Aorta (tissue), 5 donors: ENCODE data around the gene THSD7A. TPM values are rescaled to one million over a fixed set of nuclear protein-coding genes. Genes with fewer than 3 reads are reported as not detected.

Experiments
- ATAC-seq: fragments of 200-7000 bp; cut with Tn5 transposase; one replicate; pipeline ENCODE4 v1.9.1; 2022; ENCODE audit warnings: moderate library complexity; ENCODE audit not compliant: low FRiP score
- DNase-seq, 2 donors: peaks; one replicate each; pipeline ENCODE4 v3.0.0-alpha.2; 2020
- H3K27ac ChIP-seq, 2 donors: one replicate each; pipeline ENCODE4 v1.5.1; 2013; ENCODE audit warnings: low read length in 2 of 2, mild to moderate bottlenecking in 2 of 2, moderate library complexity in 2 of 2, control low read depth in 1 of 2, inconsistent platforms in 1 of 2, low read depth in 1 of 2
- H3K27me3 ChIP-seq, 2 donors: one replicate each; pipeline ENCODE4 v1.6.1; 2013; ENCODE audit warnings: control low read depth in 1 of 2, low read length in 1 of 2, mild to moderate bottlenecking in 1 of 2, moderate library complexity in 1 of 2; ENCODE audit not compliant: insufficient read depth in 2 of 2, control insufficient read depth in 1 of 2
- H3K36me3 ChIP-seq, 2 donors: one replicate each; pipeline ENCODE4 v1.6.1; 2013; ENCODE audit warnings: control low read depth in 1 of 2, low read length in 1 of 2, mild to moderate bottlenecking in 1 of 2; ENCODE audit not compliant: insufficient read depth in 2 of 2, control insufficient read depth in 1 of 2
- H3K4me1 ChIP-seq, 2 donors: one replicate each; pipeline ENCODE4 v1.6.1; 2013; ENCODE audit warnings: low read length in 2 of 2, control low read depth in 1 of 2, mild to moderate bottlenecking in 1 of 2, moderate library complexity in 1 of 2; ENCODE audit not compliant: insufficient read depth in 2 of 2, control insufficient read depth in 1 of 2
- H3K4me3 ChIP-seq, 2 donors: one replicate each; pipeline ENCODE4 v1.5.1; 2013; ENCODE audit warnings: low read length in 2 of 2, control low read depth in 1 of 2, mild to moderate bottlenecking in 1 of 2
- H3K9me3 ChIP-seq: one replicate; pipeline ENCODE4 v1.6.1; 2013; ENCODE audit warnings: mild to moderate bottlenecking, low read length; ENCODE audit not compliant: control insufficient read depth
- WGBS, 2 donors: extraction: QIAGEN DNeasy Blood & Tissue Kit; methylation state at CpG; one replicate each; pipeline ENCODE4 v1.1.7; 2013; 5-methylcytosine and 5-hydroxymethylcytosine counted together
- intact Hi-C, 2 donors: fragments of 100-400 bp; cut with DNase I; formaldehyde crosslinking; loops; one replicate each; pipeline versions ENCODE4 v1.14.2 to v1.15.0; 2022
- polyA plus RNA-seq, 2 donors: library from polyadenylated mRNA; stranded (reverse); fragments of 200-250 nt; gene quantifications; one replicate each; pipeline ENCODE4 v1.2.3, GENCODE V29; 2013
- total RNA-seq, 2 donors: library from RNA; stranded (reverse); fragmentation: NEBNext Ultra II Directional; extraction: Animal tissue kit (Norgen Biotek cat#: 25700); gene quantifications; one replicate each; pipeline ENCODE4 v1.2.1, GENCODE V29; 2021
- donor health status: healthy with polysubstance abuse.
- donor health status: Bipolar disorder and iron deficiency.
- donor health status: DM: no; HTN: no; CAD: no.
- donor health status: DM: no; HTN: no; CAD: no.
- donor health status: DM: yes; HTN: yes; CAD: no.

THSD7A gene
- total and polyA plus RNA-seq, 4 donors: 0.03 to 20.0 (median 12.1) TPM; not detected in 1

- intact Hi-C loops: no loop called here
- Histone ChIP-seq H3K27me3 (no peaks in the 10 kb centered on the region), H3K9me3 (no peaks in the 10 kb centered on the region), H3K4me1 (no peaks in the 10 kb centered on the region), H3K27ac (no peak overlapping the region), H3K4me3 (no peak overlapping the region), H3K36me3 (no peaks in the 10 kb centered on the region)
- ATAC-seq (no peak), DNase-seq (no peak)
- WGBS, 2 donors: 15 to 20% methylated on average over 2 of the region's 2 CpGs
Measured at GRCh38 chr7:11847336-11847735, 15.3 kb upstream of the THSD7A start.

- no peak for DNase-seq
- Histone ChIP-seq H3K27ac (no peak overlapping the region), H3K4me1 (no peaks in the 10 kb centered on the region), H3K9me3 (peaks cover 1% of the 10 kb centered on the region), H3K4me3 (no peak overlapping the region), H3K27me3 (no peaks in the 10 kb centered on the region), H3K36me3 (no peaks in the 10 kb centered on the region)
- no peak for ATAC-seq
- WGBS, 2 donors: 17 to 25% methylated on average over 5 of the region's 5 CpGs
- intact Hi-C loops: no loop called here
Measured at GRCh38 chr7:11846361-11846955, 14.5 kb upstream of the THSD7A start.

- Histone ChIP-seq H3K27ac (no peak overlapping the region), H3K27me3 (no peaks in the 10 kb centered on the region), H3K9me3 (peaks cover 1% of the 10 kb centered on the region), H3K36me3 (no peaks in the 10 kb centered on the region), H3K4me3 (no peak overlapping the region), H3K4me1 (no peaks in the 10 kb centered on the region)
- ATAC-seq: no peak
- 23 to 36% methylated on average over 1 of the region's 1 CpG for whole genome bisulfite sequencing, 2 donors
- intact Hi-C loops: no loop called here
- DNase-seq: no peak
Measured at GRCh38 chr7:11843113-11843765, 11.2 kb upstream of the THSD7A start.

GRCh38 chr7:11841657-11842056, 9.7 kb upstream of the THSD7A start:
- H3K27me3 ChIP-seq: no peaks in the 10 kb centered on the region
- ATAC-seq: no peak
- intact Hi-C loops: no loop called here
- peaks cover 1% of the 10 kb centered on the region for H3K9me3 ChIP-seq
- DNase-seq: peak; percentile 26 to 40
- H3K27ac ChIP-seq: no peak overlapping the region
- no peaks in the 10 kb centered on the region for H3K36me3 ChIP-seq
- H3K4me3 ChIP-seq: no peak overlapping the region
- H3K4me1 ChIP-seq: no peaks in the 10 kb centered on the region

- Histone ChIP-seq H3K9me3 (no peaks in the 10 kb centered on the region), H3K27me3 (no peaks in the 10 kb centered on the region), H3K4me3 (no peak overlapping the region), H3K4me1 (peaks cover 0 to 3% of the 10 kb centered on the region in 2 donors), H3K36me3 (no peaks in the 10 kb centered on the region), H3K27ac (no peak overlapping the region)
- ATAC-seq (no peak), DNase-seq (no peak)
- intact Hi-C loops: no loop called here
Measured at GRCh38 chr7:11835260-11835659, 3.3 kb upstream of the THSD7A start.

- no peak overlapping the region for H3K27ac ChIP-seq
- H3K4me3 ChIP-seq: no peak overlapping the region
- DNase-seq (no peak), ATAC-seq (no peak)
- WGBS, 2 donors: 72 to 73% methylated on average over 6 of the region's 6 CpGs
- H3K4me1 ChIP-seq: peaks cover 0 to 3% of the 10 kb centered on the region in 2 donors
- H3K36me3 ChIP-seq: no peaks in the 10 kb centered on the region
- intact Hi-C loops: no loop called here
- no peaks in the 10 kb centered on the region for H3K9me3 ChIP-seq
- H3K27me3 ChIP-seq: no peaks in the 10 kb centered on the region
Measured at GRCh38 chr7:11833431-11833830, 1.4 kb upstream of the THSD7A start.

GRCh38 chr7:11831156-11831735, 752 bp downstream of the THSD7A start:
- DNase-seq (no peak), ATAC-seq (no peak)
- Histone ChIP-seq H3K4me3 (peak overlapping the region; percentile 28 to 31), H3K4me1 (peaks cover 0 to 3% of the 10 kb centered on the region in 2 donors), H3K27me3 (no peaks in the 10 kb centered on the region), H3K27ac (no peak overlapping the region), H3K9me3 (peaks cover 1% of the 10 kb centered on the region), H3K36me3 (no peaks in the 10 kb centered on the region)
- intact Hi-C loops: no loop called here
- WGBS, 2 donors: 1% methylated on average over 8 of the region's 8 CpGs

- 2% methylated on average over 7 of the region's 7 CpGs for whole genome bisulfite sequencing, 2 donors
- H3K4me3 ChIP-seq: peak overlapping the region; percentile 28 to 31
- ATAC-seq (no peak), DNase-seq (no peak)
- H3K27ac ChIP-seq: no peak overlapping the region
- peaks cover 0 to 3% of the 10 kb centered on the region in 2 donors for H3K4me1 ChIP-seq
- intact Hi-C loops: no loop called here
- H3K27me3 ChIP-seq: no peaks in the 10 kb centered on the region
- H3K36me3 ChIP-seq: no peaks in the 10 kb centered on the region
- H3K9me3 ChIP-seq: peaks cover 1% of the 10 kb centered on the region
Measured at GRCh38 chr7:11830582-11831155, 1.3 kb downstream of the THSD7A start.

- no peaks in the 10 kb centered on the region for H3K36me3 ChIP-seq
- DNase-seq (no peak), ATAC-seq (no peak)
- peaks cover 1% of the 10 kb centered on the region for H3K9me3 ChIP-seq
- intact Hi-C loops: no loop called here
- H3K27ac ChIP-seq: no peak overlapping the region
- no peaks in the 10 kb centered on the region for H3K27me3 ChIP-seq
- H3K4me3 ChIP-seq: no peak overlapping the region
- peaks cover 0 to 3% of the 10 kb centered on the region in 2 donors for H3K4me1 ChIP-seq
Measured at GRCh38 chr7:11829954-11830353, 2.0 kb downstream of the THSD7A start.
